Upper lobe of right lung (tissue), 1 donor: ENCODE data around the gene ADAMTS14. TPM values are rescaled to one million over a fixed set of nuclear protein-coding genes. Genes with fewer than 3 reads are reported as not detected.
A peak's percentile ranks its signal among the peaks of the same experiment; 100 is the strongest.

Experiments
- ATAC-seq: fragments of 200-7000 bp; cut with Tn5 transposase; one replicate; pipeline ENCODE4 v1.9.1; 2020; ENCODE audit warnings: mild to moderate bottlenecking, moderate library complexity
- DNase-seq: peaks from one replicate; pipeline ENCODE4 v3.0.0-alpha.2; 2020
- H3K27ac ChIP-seq: fragments of 200-600 bp; one replicate; pipeline ENCODE4 v1.8.0; 2022
- H3K27me3 ChIP-seq: fragments of 200-600 bp; one replicate; pipeline ENCODE4 v1.8.0; 2022; ENCODE audit warnings: mild to moderate bottlenecking
- H3K36me3 ChIP-seq: fragments of 200-600 bp; one replicate; pipeline ENCODE4 v1.8.0; 2022
- H3K4me1 ChIP-seq: fragments of 200-600 bp; one replicate; pipeline ENCODE4 v1.8.0; 2022
- H3K4me3 ChIP-seq: fragments of 200-600 bp; one replicate; pipeline ENCODE4 v1.8.0; 2022; ENCODE audit warnings: mild to moderate bottlenecking
- H3K9me3 ChIP-seq: fragments of 200-600 bp; one replicate; pipeline ENCODE4 v1.8.0; 2022
- CTCF ChIP-seq: fragments of 200-600 bp; IDR thresholded peaks from one replicate; pipeline ENCODE4 v1.8.0; 2022; ENCODE audit warnings: antibody characterized with exemption
- intact Hi-C: fragments of 100-400 bp; cut with DNase I; formaldehyde crosslinking; loops from one replicate; pipeline ENCODE4 v1.11.0; 2022
- total RNA-seq: library from RNA; stranded (reverse); fragmentation: NEBNext Ultra II Directional; extraction: Animal tissue kit (Norgen Biotek cat#: 25700); gene quantifications from one replicate; pipeline ENCODE4 v1.2.1, GENCODE V29; 2021
- donor health status: DM: no; HTN: yes; CAD: no; lungs with severe emphysema.

Gene ADAMTS14
- total RNA-seq, 1 donor from 2014 or later: 0.55 TPM

GRCh38 chr10:70757856-70758255 is 85.5 kb downstream of the ADAMTS14 start:
- Histone ChIP-seq H3K4me1 (peaks cover 3% of the 10 kb centered on the region), H3K4me3 (no peak overlapping the region), H3K27ac (no peak overlapping the region), H3K36me3 (no peaks in the 10 kb centered on the region), H3K27me3 (no peaks in the 10 kb centered on the region), H3K9me3 (no peaks in the 10 kb centered on the region)
- no peak for TF ChIP-seq CTCF
- ATAC-seq (no peak), DNase-seq (peak; percentile 52)
- intact Hi-C loops: loop anchor here (5.0 kb wide), 1 partner anchor 211 kb away; no protein-coding TSS in a partner anchor

- no peaks in the 10 kb centered on the region for H3K36me3 ChIP-seq
- TF ChIP-seq CTCF: peak; percentile 76
- ATAC-seq (peak; percentile 68), DNase-seq (peak; percentile 43)
- no peaks in the 10 kb centered on the region for H3K9me3 ChIP-seq
- H3K4me3 ChIP-seq: no peak overlapping the region
- peaks cover 2% of the 10 kb centered on the region for H3K4me1 ChIP-seq
- intact Hi-C loops: loop anchor here (5.0 kb wide), 1 partner anchor 212 kb away; no protein-coding TSS in a partner anchor
- H3K27ac ChIP-seq: no peak overlapping the region
- H3K27me3 ChIP-seq: no peaks in the 10 kb centered on the region
Measured at GRCh38 chr10:70758757-70759514, 86.6 kb downstream of the ADAMTS14 start.

GRCh38 chr10:70759781-70760180 is 87.5 kb downstream of the ADAMTS14 start:
- H3K27ac ChIP-seq: no peak overlapping the region
- no peaks in the 10 kb centered on the region for H3K36me3 ChIP-seq
- no peaks in the 10 kb centered on the region for H3K27me3 ChIP-seq
- intact Hi-C loops: loop anchor here (5.0 to 10.0 kb wide), 2 partner anchors 212 to 295 kb away; no protein-coding TSS in a partner anchor
- TF ChIP-seq CTCF: no peak
- H3K4me3 ChIP-seq: no peak overlapping the region
- no peaks in the 10 kb centered on the region for H3K9me3 ChIP-seq
- H3K4me1 ChIP-seq: no peaks in the 10 kb centered on the region
- peak; percentile 43 for DNase-seq
- no peak for ATAC-seq

- Histone ChIP-seq H3K4me3 (no peak overlapping the region), H3K27me3 (no peaks in the 10 kb centered on the region), H3K9me3 (no peaks in the 10 kb centered on the region), H3K4me1 (no peaks in the 10 kb centered on the region), H3K36me3 (no peaks in the 10 kb centered on the region), H3K27ac (no peak overlapping the region)
- no peak for TF ChIP-seq CTCF
- intact Hi-C loops: loop anchor here (10.0 kb wide), 1 partner anchor 296 kb away; no protein-coding TSS in a partner anchor
- ATAC-seq (no peak), DNase-seq (no peak)
Measured at GRCh38 chr10:70760271-70760787, 88.0 kb downstream of the ADAMTS14 start.

- Histone ChIP-seq H3K4me1 (no peaks in the 10 kb centered on the region), H3K4me3 (no peak overlapping the region), H3K27me3 (no peaks in the 10 kb centered on the region), H3K36me3 (no peaks in the 10 kb centered on the region), H3K27ac (no peak overlapping the region), H3K9me3 (no peaks in the 10 kb centered on the region)
- no peak for ATAC-seq
- no peak for TF ChIP-seq CTCF
- no peak for DNase-seq
- intact Hi-C loops: loop anchor here (10.0 kb wide), 1 partner anchor 296 kb away; no protein-coding TSS in a partner anchor
Measured at GRCh38 chr10:70761031-70761601, 88.8 kb downstream of the ADAMTS14 start.
